ENCODE measurements around the gene MCOLN1.

DNA sequence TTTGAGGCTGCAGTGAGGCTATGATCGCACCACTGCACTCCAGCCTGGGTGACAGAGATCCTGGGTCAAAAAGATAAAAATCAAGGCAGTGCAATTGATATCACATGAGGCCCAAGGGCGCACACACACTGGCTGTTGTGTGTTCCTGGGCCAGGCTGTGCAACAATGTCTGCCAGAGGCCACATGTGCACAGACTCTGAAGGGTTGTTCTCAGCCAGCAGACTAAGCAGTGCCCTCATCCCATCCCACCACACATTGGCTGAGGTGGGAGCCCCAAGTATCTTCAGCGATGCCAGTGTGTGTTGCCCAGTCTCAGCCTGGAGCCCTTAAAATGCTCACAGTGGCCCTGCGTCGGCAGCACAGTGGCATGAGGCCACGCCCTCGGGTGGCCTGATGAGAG lies 46.2 kb upstream of the MCOLN1 start:
- TF ChIP-seq ETV6 (IDR thresholded peaks at IDR 0.05; ENCODE audit: borderline replicate concordance in 1 of 2, low read depth in 2 of 2, low read length in 1 of 2) = no peak
- TF ChIP-seq ETV6 (CRISPR knock-in tag; IDR thresholded peaks at IDR 0.05; ENCODE audit: borderline replicate concordance) = no peak
- TF ChIP-seq SMC3 (conservative IDR thresholded peaks at IDR 0.05; ENCODE audit: insufficient read depth, low read depth, low read length) = no peak
- no peak for TF ChIP-seq DNMT1 (IDR thresholded peaks at IDR 0.05)
- TF ChIP-seq POLR2A (conservative IDR thresholded peaks at IDR 0.05) = no peak
- TF ChIP-seq RNF2 (IDR thresholded peaks at IDR 0.05) = no peak
- TF ChIP-seq JUN (IDR thresholded peaks at IDR 0.05; ENCODE audit: borderline replicate concordance, low read depth, low read length) = no peak
- no peak for TF ChIP-seq JUN (CRISPR knock-in tag; IDR thresholded peaks at IDR 0.05; ENCODE audit: borderline replicate concordance)
- TF ChIP-seq ELF4 (CRISPR knock-in tag; IDR thresholded peaks at IDR 0.05) = no peak
- TF ChIP-seq ZFP36 (IDR thresholded peaks at IDR 0.05; ENCODE audit: low read depth, low read length, partially characterized antibody) = no peak
- no peak for TF ChIP-seq TCF3 (CRISPR knock-in tag; IDR thresholded peaks at IDR 0.05)
- TF ChIP-seq ZNF644 (tag; IDR thresholded peaks at IDR 0.05; ENCODE audit: low read depth) = no peak
- TF ChIP-seq, protein P1, sequence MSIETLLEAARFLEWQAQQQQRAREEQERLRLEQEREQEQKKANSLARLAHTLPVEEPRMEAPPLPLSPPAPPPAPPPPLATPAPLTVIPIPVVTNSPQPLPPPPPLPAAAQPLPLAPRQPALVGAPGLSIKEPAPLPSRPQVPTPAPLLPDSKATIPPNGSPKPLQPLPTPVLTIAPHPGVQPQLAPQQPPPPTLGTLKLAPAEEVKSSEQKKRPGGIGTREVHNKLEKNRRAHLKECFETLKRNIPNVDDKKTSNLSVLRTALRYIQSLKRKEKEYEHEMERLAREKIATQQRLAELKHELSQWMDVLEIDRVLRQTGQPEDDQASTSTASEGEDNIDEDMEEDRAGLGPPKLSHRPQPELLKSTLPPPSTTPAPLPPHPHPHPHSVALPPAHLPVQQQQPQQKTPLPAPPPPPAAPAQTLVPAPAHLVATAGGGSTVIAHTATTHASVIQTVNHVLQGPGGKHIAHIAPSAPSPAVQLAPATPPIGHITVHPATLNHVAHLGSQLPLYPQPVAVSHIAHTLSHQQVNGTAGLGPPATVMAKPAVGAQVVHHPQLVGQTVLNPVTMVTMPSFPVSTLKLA (conservative IDR thresholded peaks at IDR 0.05) = no peak
- no peak for TF ChIP-seq TAL1 (IDR thresholded peaks at IDR 0.05)

Data from K562 (cell line).